HG03280 (cell line): ENCODE measurements around the gene SNTG2.

Source experiments
- ATAC-seq: cut with Tn5 transposase; IDR thresholded peaks from one replicate; pipeline ENCODE4 v1.9.1; 2021; ENCODE audit warnings: mild to moderate bottlenecking, moderate library complexity; ENCODE audit not compliant: unreplicated experiment

The SNTG2 gene

DNA sequence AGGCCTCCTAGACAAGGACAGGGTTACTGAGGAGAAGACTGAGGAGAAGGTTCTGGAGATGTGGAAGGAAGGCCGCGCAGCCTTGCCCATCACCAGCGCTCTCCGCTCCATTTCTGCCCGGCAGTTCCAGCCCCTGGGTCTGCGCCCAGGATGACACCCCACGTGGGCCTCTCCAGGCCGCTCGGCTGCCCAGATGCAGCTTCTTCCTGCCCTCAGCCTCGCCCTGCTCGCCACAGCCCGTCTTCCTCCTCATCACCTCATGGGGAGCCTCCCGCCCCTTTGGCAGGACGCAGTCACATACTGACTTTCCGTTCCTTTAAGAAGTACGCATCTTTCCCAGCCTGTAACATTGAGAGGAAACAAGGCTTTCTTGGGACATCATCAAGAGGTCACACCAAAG, 37.1 kb downstream of the SNTG2 start:
- ATAC-seq, result no peak

DNA sequence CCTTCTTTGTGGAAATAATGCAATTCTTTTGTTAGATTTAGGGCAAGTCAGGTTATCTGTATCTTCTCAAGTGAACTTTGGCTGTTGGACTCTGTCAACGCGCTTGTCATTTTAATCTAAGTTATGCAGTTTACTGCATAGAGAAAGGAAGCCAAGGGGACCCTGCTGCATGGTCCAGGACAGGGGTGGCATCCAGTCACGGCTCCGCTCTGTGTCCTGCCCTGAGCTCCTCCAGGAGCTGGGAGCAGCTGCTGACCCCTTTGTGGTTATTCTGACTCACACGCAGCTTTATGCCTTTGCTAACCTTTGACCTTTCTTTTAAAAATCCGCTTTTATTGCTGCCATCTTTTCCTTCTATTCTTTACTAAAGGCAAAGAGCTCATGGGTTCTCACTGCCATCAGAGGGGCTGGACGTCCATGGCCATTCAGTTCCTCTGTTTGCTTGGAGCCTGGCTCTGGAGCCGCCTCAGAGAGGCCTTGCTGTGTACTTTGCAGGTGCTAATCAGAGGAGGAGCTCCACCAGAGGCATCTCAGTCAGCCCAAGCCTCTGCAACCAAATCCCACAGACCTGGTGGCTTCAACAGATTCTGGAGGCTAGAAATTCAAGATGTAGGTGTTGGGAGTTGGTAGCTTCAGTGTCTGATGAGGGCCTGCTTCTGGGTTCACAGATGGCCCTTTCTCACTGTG, 39.3 kb downstream of the SNTG2 start:
- ATAC-seq, result no peak

DNA sequence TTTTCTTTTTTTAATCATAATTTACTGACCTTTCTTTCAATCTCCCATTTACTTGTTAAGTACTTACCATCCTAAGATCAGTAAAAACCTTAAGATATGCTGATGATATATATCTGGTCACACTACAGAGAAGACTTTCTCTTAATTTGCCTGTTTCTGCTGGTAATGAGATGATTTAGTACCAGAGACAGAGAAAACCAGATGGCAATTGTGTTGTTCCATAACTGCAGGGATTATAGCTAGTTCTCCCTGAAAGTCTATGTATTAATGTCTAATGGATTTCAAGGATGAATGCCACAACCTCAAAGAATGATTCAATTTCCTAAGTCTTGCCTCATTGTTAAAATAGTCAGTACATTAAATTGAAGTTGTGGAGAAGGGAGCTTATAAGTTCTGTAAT, 40.3 kb downstream of the SNTG2 start:
- no peak for ATAC-seq

DNA sequence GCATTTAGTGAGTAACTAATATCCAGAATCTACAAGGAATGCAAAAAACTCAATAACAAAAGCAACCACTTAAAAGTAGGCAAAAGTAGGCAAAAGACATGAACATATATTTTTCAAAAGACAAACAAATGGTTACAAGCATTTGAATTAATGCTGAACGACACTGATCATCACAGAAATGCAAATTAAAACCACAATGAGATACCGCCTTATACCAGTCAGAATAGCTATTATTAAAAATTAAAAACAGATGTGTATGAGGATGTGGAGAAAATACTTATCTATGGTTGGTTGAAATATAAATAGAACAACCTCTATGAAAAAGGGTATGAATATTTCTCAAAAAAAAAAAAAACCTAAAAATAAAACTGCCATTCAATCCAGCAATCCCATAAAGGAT, 51.7 kb downstream of the SNTG2 start:
- no peak for ATAC-seq

DNA sequence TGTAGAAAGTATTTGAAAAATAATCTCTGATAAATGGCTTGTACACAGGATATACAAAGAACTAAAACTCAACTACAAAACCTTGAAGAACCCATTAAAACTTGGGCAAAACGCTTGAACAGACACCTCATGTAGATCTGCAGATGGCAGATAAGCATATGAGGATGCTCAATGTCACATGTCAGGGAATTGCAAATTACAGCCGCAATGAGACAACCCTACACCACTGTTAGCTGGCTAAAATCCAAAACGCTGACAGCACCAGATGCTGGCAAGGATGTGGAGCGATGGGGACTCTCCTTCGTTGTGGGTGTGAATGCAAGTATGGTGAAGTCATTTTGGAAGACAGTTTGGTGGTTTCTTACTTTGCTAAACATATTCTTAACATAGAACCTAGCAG, 53.7 kb downstream of the SNTG2 start:
- no peak for ATAC-seq

DNA sequence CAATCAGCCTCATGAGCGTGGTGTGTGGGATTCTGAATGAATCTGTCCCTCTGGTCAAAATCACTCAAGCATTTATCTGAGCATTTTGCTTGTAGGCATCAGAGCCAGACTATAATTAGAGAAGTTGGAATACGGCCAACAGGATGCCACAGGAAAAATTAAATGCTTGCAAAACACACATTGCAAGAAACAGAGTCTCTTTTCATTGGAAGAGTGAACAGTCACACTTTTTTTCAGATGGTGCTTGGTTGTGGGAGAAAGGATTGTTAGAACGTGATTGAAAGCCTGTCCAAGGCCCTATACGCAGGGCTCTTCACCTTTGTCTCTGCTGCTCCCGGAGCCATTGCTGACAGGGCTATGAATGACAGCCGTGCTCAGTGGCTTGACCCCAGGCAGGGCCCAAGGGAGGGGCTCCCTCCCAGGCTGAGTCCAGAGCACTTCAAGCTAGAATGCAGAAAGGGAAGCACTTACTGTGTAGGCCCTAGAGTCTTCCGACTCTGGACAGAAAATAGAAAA, 59.8 kb downstream of the SNTG2 start:
- no peak for ATAC-seq

DNA sequence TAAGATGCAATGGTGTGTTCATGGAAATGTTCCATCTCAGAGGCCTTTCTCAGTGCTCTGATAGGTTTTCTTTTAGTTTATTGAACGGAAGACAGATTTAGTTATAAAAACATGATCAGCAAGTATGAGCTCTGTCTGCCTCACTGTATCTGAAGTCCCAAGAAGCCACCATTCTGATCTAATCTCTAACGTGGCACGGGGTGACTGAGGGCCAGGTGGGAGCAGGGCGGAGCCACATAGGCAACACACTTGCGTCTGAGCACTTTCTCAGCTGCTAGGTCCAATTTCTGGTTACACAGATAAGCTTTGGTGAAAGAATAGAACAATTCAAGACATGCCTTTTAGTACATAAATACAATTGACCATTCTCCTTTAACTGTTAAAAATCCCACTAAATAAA, 60.4 kb downstream of the SNTG2 start:
- no peak for ATAC-seq

DNA sequence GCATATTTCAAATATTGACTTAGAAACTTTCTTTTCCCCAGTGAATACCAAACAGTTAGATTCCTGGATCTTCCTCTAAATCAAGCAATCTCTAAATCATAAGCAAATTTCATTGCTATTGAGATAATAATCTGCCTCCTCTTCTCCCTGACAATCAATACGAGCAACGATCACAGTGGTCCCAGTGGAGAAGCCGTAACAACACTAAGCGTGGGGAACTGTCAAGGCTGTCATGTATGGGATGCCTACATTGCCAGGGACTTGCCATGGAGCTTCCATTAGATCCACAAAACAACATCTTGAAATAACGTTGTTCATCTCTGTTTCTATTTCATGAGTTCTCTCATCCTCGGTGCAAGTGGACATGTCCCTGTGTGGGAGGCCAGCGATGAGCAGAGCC, 61.3 kb downstream of the SNTG2 start:
- no peak for ATAC-seq

DNA sequence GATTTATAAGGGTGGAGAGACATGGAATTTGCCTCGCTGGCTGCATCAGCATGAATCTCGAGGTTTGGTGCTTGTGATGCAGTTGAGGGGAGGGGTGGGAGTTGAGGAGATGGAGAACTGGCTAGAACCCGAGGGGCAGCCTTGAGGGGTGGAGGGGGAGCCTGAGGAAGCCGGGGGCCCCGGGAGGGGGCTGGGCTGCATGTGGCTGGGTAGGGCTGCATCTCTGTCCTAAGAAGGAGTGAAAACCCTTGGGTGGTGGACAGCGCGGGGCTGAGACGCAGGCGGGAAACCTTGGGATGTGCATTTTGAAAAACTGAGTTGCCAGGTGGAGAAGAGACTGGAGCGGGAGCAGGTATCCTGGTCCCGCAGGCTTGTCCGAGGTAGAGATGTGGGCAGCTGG, 64.2 kb downstream of the SNTG2 start:
- ATAC-seq, result no peak

DNA sequence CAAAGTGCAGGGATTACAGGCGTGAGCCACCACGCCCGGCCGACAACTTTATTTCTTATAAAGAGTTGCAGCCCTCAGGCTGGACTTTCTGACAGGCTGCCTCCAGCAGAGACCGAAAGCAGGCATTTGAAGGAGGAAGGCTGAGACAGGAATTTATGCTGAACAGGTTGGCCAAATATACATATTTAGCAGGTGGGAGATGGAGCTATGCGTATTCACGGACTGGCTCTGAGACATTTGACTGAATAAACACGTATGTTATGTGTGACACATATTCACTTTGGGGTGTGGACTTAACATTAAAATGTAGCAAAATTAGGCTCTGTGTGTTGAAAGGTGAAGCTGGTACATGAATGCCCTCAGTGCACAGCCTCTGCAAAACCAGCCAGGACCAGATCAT, 65.9 kb downstream of the SNTG2 start:
- no peak for ATAC-seq

DNA sequence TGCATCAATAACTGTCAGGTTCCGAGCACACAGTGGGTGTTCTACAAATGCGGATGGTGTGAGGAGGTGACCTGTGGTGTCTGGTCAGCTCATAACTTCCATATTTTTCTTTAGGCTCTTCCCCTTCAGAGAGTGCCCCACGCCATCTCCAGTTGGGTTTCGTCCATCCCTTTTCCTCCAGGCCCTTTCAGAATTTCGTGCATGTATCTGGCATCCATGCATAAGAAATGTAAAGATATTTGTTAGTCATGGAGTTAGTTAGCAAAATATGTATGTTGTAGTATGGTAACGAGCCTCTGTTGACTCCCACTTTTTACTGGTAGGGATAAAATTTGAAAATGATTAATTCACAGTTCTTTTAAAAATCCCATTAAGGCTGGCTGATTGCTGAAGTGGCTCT, 67.2 kb downstream of the SNTG2 start:
- ATAC-seq, result no peak

DNA sequence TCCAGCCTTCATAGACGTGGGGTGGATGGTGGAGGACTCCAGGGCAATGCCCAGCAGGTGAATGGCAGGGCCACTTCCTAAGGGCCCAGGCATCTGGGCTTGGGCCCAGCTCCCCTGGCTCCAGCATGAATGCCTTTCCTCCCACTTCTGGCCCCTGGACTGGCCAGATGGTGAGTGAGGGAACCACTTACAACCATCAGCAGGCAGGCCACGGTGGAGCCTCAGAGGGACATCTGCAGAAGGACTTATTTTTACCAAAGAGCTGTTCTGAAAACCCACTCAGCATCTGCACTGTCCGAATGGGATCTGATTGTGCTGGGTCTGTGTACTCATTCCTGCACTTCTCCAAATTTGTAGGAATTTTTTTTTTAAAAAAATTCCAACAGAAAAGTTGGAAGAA, 69.6 kb downstream of the SNTG2 start:
- ATAC-seq, result no peak

DNA sequence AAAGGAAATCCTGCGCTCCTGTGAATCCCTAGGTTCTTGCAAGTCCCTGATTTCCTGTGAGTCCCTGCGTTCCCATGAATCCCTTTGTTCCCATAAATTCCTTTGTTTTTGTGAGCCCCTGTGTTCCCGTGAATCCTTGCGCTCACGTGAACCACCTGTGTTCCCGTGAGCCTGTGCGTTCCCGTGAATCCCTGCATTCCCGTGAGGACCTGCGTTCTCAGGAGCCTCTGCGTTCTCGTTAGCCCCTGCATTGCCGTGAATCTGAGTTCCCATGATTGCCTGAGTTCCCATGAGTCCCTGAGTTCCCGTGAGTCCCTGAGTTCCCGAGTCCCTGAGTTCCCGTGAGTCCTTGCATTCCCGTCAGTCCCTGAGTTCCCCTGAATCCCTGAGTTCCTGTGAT, 71.5 kb downstream of the SNTG2 start:
- no peak for ATAC-seq

DNA sequence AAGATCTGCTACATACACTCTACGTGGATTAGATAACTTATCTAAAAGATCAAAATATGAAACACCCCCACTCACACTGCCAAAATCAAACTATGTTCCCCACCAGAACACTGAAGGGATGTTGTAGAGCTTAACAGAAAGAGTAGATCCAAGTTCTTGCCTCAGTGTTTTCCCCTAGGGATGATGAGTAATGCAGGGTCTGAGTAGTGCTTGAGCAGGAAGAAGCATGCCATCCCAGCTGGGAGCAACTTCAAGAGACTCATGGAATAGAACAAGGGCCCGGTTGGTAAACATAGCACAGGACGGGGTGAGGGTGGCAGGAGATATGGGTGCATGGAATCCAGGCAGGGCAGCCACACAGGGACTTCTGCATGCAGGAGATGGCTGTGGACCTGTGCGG, 74.3 kb downstream of the SNTG2 start:
- ATAC-seq, result no peak

DNA sequence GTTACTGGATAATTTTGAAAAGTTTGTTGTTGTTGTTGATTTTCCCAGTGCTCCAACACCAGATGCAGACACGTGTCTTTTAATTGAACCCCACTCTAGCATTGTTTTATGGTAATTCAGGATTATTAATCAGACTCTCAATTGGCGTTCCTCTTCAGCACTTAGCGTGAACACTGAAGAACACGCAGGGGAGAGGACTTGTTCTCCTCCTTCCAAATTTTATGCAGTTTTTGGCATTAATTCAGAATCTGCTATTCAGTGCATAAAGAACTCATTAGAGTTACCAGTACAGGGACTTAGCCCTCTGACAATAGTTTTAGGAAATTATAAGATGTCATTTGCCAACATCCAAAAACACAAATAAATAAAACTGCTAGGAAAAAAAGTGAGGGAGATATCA, 75.5 kb downstream of the SNTG2 start:
- ATAC-seq, result no peak

DNA sequence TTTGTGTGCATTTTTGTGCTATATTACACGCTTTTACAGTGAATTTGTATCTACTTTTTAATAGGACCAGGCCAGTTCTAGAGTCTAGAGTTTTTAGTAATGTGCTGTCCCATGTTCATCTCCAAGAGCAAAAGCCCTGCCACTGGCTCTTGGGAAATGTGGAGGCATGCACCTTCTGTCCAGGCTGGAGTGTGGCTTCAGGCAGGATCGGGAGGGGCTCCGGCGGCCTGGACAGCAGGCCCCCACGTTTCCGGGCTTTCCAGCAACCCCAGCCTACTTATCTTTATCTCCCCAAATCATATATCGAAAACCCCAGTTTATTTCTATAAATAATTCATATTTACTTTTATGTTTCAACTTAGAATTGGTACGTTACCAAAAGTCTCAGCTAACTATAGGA, 78.2 kb downstream of the SNTG2 start:
- ATAC-seq, result no peak

DNA sequence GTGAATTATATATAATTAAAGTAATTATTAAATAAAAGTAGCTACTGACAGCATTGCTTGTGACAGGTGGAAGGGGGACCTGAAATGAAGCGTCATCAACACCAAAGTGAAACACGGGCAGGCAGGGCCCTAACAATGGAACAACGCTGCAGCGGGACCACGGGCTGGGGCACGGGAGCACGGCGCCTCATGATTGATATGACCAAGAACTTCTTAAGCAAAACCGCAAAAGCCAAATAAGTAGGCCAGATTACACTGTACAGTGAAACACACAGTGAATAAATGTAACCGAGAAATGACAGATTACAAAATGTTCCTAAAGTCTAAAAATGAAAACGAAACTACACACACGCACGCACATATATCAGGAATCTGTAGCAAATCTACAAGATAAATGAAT, 81.4 kb downstream of the SNTG2 start:
- no peak for ATAC-seq

DNA sequence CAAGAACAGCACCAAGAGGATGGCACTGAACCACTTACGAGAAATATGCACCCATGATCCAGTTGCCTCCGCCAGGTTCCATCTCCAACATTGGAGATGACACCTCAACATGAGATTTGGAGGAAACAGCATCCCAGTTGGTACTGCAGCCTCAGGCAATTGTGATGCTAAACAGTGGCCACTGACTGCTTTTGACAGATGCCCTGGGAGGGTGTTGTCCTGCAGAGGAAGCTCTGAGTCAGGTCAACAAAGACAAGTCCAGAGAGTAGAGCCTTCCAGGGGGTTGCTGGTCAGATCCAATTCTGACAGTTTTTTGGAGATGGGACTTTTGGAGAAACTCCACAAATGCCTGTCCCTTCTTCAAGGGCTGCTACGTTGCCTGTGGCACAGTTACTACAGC, 82.4 kb downstream of the SNTG2 start:
- no peak for ATAC-seq

DNA sequence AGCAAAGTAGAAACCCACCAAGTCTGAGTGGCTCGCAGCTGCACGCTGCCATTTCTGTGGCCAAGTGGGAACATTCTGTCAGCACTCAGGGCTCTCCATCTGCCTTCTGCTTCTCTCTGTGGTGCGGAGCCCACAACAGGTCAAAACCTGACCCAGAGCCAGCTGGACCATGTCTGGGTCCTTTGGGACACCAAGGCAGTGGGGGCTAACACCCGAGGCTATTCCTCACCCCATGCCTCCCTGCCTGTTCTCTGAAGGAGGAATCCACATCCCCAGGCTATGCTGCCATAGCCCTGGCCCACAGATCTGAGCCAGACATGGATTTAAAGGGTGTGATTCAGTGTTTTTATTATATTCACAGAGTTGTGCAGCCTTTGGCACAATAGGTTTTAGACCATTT, 86.4 kb downstream of the SNTG2 start:
- no peak for ATAC-seq

DNA sequence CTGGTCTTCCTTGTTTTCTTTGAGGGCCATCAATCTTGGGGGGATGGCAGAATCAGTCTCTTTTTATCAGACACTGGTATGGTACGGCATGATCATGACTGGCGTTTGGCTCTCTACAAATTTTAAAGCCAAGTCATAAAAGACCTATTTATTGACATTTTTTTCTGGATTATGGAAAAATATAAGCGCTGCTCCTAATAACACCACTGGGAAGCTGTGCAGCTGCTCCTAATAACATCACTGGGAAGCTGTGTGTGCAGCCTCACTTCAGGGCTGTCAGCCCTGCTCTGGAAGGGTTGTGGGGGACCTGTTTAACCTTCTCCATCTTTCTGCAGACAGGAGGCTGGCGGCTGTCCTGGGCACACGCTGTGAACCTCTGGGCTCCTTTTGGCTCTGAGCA, 88.9 kb downstream of the SNTG2 start:
- ATAC-seq, result no peak

DNA sequence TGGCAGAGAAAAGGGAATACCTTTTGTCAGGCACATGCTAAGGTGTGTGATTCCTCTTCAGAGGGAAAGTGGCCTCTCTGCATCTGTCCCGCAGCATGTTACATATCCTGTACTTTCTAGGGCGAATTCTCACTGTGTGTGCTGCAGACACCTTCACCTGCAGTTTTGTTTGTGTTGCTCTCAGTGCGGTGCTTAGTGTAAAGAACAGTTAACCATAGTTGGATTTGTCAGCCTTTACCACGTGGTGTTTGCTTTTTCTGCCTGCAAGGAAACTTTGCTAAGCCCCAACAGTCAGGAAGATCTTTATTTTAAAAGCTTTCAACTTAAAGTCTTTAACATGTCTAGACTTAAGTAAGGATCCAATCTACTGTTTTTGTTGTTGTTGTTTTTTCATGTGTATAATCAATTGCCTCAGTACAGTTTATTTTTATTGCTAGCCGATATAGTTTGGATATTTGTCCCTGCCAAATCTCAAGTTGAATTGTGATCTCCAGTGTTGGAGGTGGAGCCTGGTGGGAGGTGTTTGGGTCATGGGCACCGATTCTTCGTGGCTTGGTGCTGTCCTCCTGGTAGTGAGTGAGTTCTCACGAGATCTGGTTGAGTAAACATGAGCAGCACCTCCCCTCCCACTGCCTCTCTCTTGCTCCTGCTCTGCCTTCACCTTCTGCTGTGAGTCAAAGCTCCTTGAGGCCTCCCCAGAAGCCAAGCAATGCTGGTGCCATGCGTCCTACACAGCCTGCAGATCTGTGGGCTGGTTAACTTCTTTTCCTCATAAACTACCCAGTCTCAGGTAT, 90.6 kb downstream of the SNTG2 start:
- no peak for ATAC-seq

DNA sequence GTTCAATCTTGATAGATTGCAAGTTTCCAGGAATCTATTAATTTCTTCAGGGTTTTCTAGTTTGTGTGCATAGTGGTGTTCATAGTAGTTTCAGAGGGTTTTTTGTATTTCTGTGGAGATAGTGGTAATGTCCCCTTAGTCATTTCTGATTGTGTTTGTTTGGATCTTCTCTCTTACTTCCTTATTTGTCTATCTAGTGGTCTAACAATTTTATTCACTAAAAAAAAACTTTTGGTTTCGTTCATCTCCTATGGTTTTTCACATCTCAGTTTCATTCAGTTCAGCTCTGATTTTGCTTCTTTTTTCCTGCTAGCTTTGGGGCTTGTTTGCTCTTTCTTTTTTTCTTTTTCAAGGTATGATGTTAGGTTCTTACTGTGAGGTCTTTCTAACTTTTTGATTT, 94.5 kb downstream of the SNTG2 start:
- peak; percentile 69 for ATAC-seq

DNA sequence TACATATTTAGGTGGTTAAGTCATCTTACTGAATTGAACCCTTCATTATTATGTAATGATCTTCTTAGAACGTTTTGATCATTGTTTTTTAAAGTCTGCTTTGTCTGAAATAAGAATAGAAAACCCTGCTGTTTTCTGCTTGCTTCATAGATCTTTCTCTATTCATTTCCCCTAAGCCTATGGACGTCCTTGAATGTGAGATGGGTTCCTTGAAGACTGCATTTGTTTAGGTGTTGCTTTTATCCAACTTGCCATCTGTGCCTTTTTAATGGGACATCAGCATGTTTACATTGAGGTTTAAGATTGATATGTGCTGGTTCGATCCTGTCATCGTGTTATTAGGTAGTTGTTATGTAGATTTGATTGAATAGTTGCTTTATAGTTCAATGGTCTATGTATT, 95.4 kb downstream of the SNTG2 start:
- no peak for ATAC-seq
